HG02852 (cell line): ENCODE measurements around the gene PWWP2B.

ENCODE experiments used
- ATAC-seq: cut with Tn5 transposase; IDR thresholded peaks from one replicate; pipeline ENCODE4 v1.9.1; 2021; ENCODE audit warnings: mild to moderate bottlenecking, moderate library complexity; ENCODE audit not compliant: unreplicated experiment

Gene PWWP2B

GRCh38 chr10:132363376-132363775 is 33.6 kb upstream of the PWWP2B start:
- no peak for ATAC-seq

GRCh38 chr10:132363921-132364593 is 32.9 kb upstream of the PWWP2B start:
- no peak for ATAC-seq

GRCh38 chr10:132364594-132364970 is 32.4 kb upstream of the PWWP2B start:
- no peak for ATAC-seq

GRCh38 chr10:132365102-132365501 is 31.9 kb upstream of the PWWP2B start:
- no peak for ATAC-seq

GRCh38 chr10:132366006-132366405 is 31.0 kb upstream of the PWWP2B start:
- no peak for ATAC-seq

GRCh38 chr10:132366499-132366898 is 30.5 kb upstream of the PWWP2B start:
- ATAC-seq = no peak

- ATAC-seq = no peak
These were observed 28.6 kb upstream of the PWWP2B start for GRCh38 chr10:132368391-132368790.

- no peak for ATAC-seq
These were observed 27.9 kb upstream of the PWWP2B start for GRCh38 chr10:132368881-132369635.

- ATAC-seq = no peak
These were observed 27.3 kb upstream of the PWWP2B start for GRCh38 chr10:132369636-132370185.

GRCh38 chr10:132370426-132371340 is 26.3 kb upstream of the PWWP2B start:
- no peak for ATAC-seq

- ATAC-seq = no peak
These were observed 25.3 kb upstream of the PWWP2B start for GRCh38 chr10:132371641-132372081.

GRCh38 chr10:132372516-132373095 is 24.4 kb upstream of the PWWP2B start:
- no peak for ATAC-seq

- no peak for ATAC-seq
These were observed 23.6 kb upstream of the PWWP2B start for GRCh38 chr10:132373241-132373955.

- no peak for ATAC-seq
These were observed 22.8 kb upstream of the PWWP2B start for GRCh38 chr10:132374176-132374575.

GRCh38 chr10:132374612-132375011 is 22.4 kb upstream of the PWWP2B start:
- ATAC-seq = no peak

GRCh38 chr10:132375116-132375794 is 21.7 kb upstream of the PWWP2B start:
- no peak for ATAC-seq

GRCh38 chr10:132375795-132376297 is 21.2 kb upstream of the PWWP2B start:
- ATAC-seq = no peak

- no peak for ATAC-seq
These were observed 20.6 kb upstream of the PWWP2B start for GRCh38 chr10:132376394-132376851.

- no peak for ATAC-seq
These were observed 19.7 kb upstream of the PWWP2B start for GRCh38 chr10:132377326-132377725.
